ENCODE measurements around the gene PABPN1L. TPM values are rescaled to one million over a fixed set of nuclear protein-coding genes. Genes with fewer than 3 reads are reported as not detected.

Gene PABPN1L
- total RNA-seq, 2 donors from 2014 or later = not detected

GRCh38 chr16:88861359-88861758, 5.1 kb downstream of the PABPN1L start:
- H3K4me3 ChIP-seq = no peak overlapping the region
- peak overlapping the region in 1 of 2 donors; percentile 9 for H3K9ac ChIP-seq (ENCODE audit: low read depth in 2 of 2, low read length in 2 of 2)
- intact Hi-C loops (cut with DNase I) = no loop called here
- no peaks in the 10 kb centered on the region for H3K36me3 ChIP-seq
- H3K27ac ChIP-seq = no peak overlapping the region
- peaks cover 5% of the 10 kb centered on the region for H3K4me1 ChIP-seq
- no peak for DNase-seq
- H3K27me3 ChIP-seq = no peaks in the 10 kb centered on the region
- no peaks in the 10 kb centered on the region for H3K9me3 ChIP-seq
- TF ChIP-seq CTCF (IDR thresholded peaks at IDR 0.05) = no peak

- Histone ChIP-seq H3K27ac (no peak overlapping the region), H3K9me3 (no peaks in the 10 kb centered on the region), H3K4me3 (no peak overlapping the region), H3K4me1 (peaks cover 12% of the 10 kb centered on the region), H3K36me3 (no peaks in the 10 kb centered on the region), H3K9ac (ENCODE audit: low read depth in 2 of 2, low read length in 2 of 2) (no peak overlapping the region), H3K27me3 (no peaks in the 10 kb centered on the region)
- no peak for DNase-seq
- no peak for TF ChIP-seq CTCF (IDR thresholded peaks at IDR 0.05)
- intact Hi-C loops (cut with DNase I) = loop anchor here (5.0 to 10.0 kb wide), 3 partner anchors 47 to 405 kb away; partner anchors contain the start of genes APRT, ZFPM1 and ZNF778
These were observed 6.9 kb downstream of the PABPN1L start for GRCh38 chr16:88859381-88860091.

- intact Hi-C loops (cut with DNase I) = loop anchor here (5.0 to 10.0 kb wide), 3 partner anchors 46 to 403 kb away; partner anchors contain the start of genes APRT, ZFPM1 and ZNF778
- H3K9me3 ChIP-seq = no peaks in the 10 kb centered on the region
- TF ChIP-seq CTCF (IDR thresholded peaks at IDR 0.05) = peak; percentile 73
- peak overlapping the region; percentile 49 for H3K27ac ChIP-seq
- H3K4me1 ChIP-seq = peaks cover 12% of the 10 kb centered on the region
- peak overlapping the region; percentile 82 for H3K4me3 ChIP-seq
- H3K9ac ChIP-seq (ENCODE audit: low read depth in 2 of 2, low read length in 2 of 2) = peak overlapping the region; percentile 83 to 89
- H3K36me3 ChIP-seq = no peaks in the 10 kb centered on the region
- peak; percentile 87 for DNase-seq
- no peaks in the 10 kb centered on the region for H3K27me3 ChIP-seq
These were observed 8.6 kb downstream of the PABPN1L start for GRCh38 chr16:88857728-88858339.

- Histone ChIP-seq H3K27me3 (no peaks in the 10 kb centered on the region), H3K4me3 (peak within 1 kb of the TSS; percentile 82), H3K9ac (ENCODE audit: low read depth in 2 of 2, low read length in 2 of 2) (peak within 1 kb of the TSS; percentile 83 to 89), H3K4me1 (peaks cover 12% of the 10 kb centered on the region), H3K36me3 (no peaks in the 10 kb centered on the region), H3K9me3 (no peaks in the 10 kb centered on the region), H3K27ac (peak within 1 kb of the TSS; percentile 49)
- intact Hi-C loops (cut with DNase I) = loop anchor here (5.0 to 10.0 kb wide), 3 partner anchors 45 to 402 kb away; partner anchors contain the start of genes APRT, ZFPM1 and ZNF778
- peak; percentile 99 for DNase-seq
- TF ChIP-seq CTCF (IDR thresholded peaks at IDR 0.05) = no peak
These were observed 9.4 kb downstream of the PABPN1L start, which contains the start of the genes GALNS and TRAPPC2L for GRCh38 chr16:88856828-88857727. GALNS (minus strand) TSS chr16:88856947; CDS start chr16:88856877, 70 bp downstream. TRAPPC2L (plus strand) TSS chr16:88857127; CDS start chr16:88857151, 24 bp downstream.

All from colonic mucosa (tissue), 4 donors.